ENCODE data around the gene OR13F1.

The OR13F1 gene

DNA sequence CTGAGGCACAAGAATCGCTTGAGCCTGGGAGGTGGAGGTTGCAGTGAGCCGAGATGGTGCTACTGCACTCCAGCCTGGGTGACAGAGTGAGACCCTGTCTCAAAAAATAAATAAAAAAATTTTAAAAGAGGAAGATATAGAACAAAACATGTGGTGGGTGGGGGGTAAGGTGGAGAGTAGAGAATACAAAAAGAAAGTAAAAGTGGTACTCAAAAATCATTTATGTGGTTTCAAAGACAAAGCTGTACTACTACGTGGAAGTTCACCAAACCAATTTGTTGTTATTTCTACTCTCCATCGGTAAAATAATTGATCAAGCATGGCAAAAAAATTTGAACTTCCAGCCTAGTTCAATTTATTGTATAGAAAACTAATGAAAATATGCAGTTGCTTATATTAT is 40.6 kb downstream of the OR13F1 start:
- no peak overlapping the region for H3K4me3 ChIP-seq (ENCODE audit: low read length)
- TF ChIP-seq, protein P1, sequence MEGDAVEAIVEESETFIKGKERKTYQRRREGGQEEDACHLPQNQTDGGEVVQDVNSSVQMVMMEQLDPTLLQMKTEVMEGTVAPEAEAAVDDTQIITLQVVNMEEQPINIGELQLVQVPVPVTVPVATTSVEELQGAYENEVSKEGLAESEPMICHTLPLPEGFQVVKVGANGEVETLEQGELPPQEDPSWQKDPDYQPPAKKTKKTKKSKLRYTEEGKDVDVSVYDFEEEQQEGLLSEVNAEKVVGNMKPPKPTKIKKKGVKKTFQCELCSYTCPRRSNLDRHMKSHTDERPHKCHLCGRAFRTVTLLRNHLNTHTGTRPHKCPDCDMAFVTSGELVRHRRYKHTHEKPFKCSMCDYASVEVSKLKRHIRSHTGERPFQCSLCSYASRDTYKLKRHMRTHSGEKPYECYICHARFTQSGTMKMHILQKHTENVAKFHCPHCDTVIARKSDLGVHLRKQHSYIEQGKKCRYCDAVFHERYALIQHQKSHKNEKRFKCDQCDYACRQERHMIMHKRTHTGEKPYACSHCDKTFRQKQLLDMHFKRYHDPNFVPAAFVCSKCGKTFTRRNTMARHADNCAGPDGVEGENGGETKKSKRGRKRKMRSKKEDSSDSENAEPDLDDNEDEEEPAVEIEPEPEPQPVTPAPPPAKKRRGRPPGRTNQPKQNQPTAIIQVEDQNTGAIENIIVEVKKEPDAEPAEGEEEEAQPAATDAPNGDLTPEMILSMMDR (IDR thresholded peaks at IDR 0.05; ENCODE audit: insufficient read depth, low read depth, low read length, missing control alignments): no peak
- DNase-seq (ENCODE audit: low read depth): no peak

DNA sequence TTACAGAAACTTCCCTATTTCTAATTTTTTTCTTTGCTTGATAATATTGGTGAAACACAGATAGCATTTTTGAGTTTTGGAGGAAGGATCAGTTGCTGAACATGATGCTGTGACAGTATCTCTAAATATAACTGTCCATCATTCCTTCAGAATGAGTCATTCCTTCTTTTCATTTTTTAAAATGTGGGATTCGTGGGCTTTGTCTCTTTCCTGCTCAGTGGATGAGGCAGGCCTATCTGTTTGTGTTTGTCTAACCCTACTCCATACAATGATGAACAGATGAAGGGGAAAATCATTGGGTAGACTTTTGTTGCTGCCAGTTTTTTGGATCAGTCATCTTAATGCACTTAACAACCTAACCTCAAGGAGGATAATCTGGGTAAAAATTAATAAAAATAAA is 49.2 kb downstream of the OR13F1 start:
- no peak overlapping the region for H3K4me3 ChIP-seq (ENCODE audit: low read length)
- DNase-seq (ENCODE audit: low read depth): no peak
- TF ChIP-seq, protein P1 (IDR thresholded peaks at IDR 0.05; ENCODE audit: insufficient read depth, low read depth, low read length, missing control alignments): no peak
